ENCODE data around the gene PRDM9.
"Not testable (repeated sequence)": the region's sequence is repeated elsewhere in the genome, so short reads cannot be mapped to it uniquely, and the experiment has no call there.

The PRDM9 gene

DNA sequence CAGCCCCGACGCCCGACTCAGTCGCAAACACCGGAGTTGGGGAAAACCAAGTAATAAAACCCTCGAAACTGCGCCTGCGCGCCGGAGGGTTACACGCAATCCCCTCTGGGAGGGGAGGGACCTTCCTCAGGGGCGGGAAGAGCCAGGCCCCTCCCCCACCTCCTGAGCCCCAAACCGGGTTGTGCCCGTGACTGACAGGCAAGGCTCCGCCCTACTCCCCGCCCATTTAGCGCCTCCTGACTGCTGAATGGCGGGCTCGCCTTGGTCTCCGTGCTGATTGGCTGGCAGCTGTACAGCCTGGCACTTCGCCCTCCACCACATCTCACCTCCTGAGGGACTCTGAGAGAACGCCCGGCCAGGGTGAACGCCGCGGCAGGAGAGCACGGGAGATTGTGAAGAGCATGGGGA lies at the start of gene PRDM9:
Gene PRDM9, plus strand, starts transcription at position 332 of the 408 bp plus-strand sequence. CDS start 1,425 bp downstream, outside the sequence.
- DNase-seq, result no peak

DNA sequence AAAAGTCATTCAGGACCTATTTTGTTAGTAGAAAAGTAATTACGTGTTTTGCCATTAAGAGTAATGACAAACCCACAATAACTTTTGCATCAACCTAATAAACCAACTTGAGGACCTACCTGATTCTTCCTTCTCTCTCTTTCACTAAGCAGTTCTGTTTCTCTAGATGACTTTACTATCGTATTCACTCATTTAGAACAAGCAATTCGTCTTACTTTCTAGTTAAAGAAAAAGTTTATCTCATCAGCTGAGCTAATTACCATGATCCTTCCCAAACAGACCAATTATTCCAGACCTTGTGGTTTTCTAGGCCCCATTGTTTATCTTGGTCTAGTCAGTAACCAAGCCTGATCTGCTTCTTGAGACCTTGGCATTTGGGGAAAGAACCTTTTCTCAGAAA lies 49.6 kb upstream of the PRDM9 start:
- DNase-seq, result no peak

DNA sequence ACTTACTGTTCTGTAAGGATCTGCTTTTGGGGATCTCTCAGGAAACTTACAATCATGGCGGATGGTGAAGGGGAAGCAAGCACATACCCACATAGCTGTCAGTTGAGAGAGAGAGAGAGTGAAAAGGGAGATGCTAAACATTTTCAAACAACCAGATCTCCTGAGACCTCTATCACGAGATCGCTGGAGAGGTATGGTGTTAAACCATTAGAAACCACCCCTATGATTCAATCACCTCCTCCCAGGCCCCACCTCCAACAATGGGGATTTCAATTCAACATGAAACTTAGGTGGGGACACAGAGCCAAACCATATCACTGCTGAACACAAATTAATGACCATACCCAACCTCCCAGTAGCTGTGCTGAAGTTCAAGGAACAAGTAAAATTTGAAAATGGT lies 48.2 kb upstream of the PRDM9 start:
- DNase-seq, result no peak

DNA sequence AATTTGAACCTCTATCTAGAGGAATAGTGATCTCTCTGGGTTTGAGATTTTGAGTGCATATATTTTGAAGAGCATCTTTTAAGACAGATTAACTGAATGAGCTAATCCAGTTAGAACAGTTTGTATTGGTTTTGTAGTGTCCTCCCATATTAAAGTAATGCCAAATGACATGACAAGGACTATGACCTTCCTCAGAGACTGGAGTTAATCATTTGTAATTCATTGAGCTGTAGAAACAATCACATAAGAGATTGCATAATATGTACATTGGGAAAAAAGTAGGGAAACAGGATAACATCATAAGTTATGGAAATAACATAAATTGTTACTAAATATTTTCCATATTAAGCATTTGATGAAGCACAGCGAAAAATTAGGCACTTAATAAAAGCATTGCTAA lies 45.8 kb upstream of the PRDM9 start:
- no peak for DNase-seq

DNA sequence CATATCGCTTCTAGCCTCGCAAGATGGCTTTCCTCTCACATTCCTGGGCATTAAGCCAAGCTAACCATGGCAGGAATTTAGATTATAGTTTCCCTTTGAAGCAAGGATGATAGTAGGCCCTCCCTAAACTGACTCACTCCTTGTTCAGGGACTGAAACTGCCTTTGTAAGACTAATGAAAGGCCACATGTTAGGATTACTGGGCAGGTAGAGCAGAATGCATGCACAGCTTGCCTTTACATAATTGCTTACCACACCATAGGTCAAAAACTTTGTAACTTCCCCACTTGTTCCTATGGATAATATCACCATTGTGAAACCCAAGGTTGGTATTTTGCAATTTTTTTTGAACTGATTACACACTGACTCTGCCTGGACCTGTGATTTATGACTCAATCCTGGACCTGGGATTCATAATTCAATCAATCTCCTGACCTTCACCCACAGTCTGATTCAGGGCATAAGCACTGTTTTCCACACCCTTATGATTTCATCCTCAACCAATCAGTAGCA lies 41.0 kb upstream of the PRDM9 start:
- peak; percentile 99 for DNase-seq

DNA sequence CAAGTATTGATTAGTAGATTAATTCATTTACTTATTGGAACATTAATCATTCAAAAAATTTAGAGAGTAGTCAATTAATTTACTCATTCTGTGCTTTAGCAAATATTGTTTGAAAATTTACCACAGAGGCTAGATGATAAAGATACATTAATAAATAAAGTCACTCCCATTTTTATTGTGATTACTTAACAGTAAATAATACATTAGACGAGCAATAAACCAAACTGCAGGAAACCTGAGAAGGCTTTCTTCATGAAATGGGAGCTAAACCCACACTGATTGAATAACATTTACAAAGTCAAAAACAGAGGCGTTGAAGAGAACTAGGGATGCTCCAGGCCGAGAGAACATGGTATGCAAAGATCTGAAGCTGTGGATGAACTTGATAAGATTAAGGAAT lies 38.8 kb upstream of the PRDM9 start:
- DNase-seq, result no peak

DNA sequence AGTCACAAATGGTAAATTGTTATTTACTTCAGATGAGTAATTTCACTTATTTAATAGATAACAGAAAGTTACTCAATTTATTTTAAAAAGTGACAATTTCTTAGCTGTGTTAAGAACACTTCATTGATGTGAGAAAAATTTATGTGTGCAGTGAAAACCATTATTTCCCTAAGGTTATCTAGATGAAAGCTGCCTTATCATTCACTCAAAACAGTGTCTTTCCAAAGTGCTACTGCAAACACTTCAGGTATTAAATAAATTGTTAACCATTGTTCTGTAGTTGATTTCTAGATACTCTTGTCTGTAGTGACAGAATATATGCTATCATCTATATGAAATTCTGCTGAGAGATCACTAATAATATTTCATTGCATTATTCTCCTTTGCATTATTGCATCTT lies 33.5 kb upstream of the PRDM9 start:
- DNase-seq, result no peak

DNA sequence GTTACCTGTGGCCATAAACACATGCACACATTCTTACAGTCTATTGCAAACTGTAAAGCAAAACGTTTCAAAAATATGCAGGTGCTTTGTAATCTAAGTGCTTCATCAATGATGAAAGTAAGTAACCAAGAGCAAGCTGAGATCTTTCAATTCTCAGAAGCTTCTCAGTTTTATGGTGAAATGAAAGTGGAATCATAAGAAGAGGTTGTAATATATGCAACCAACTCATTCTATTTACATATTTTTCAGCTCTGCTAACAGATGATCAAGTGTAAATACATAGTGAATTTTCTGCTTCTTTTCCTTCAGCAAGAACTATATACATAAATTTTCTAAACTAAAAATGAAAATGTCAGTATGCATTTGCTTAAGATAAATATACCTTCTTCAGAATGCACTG lies 33.1 kb upstream of the PRDM9 start:
- DNase-seq, result no peak

DNA sequence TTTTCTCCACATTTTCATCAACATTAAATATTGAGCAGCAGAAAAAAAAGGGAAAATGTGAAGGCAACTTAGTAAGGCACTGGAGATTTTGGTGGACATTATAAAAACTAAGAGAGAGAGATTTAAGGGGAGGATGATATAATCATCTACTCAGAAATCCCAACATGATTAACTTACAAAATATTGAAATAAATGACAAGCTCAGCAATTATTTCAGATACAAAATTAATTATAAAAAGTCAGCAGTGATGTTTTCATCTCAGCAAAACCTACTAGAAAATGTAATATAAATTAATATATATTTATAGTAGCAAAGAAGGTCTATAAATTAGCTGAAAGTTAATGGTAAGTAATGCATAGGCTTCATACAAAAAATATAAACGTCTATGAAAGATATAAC lies 30.8 kb upstream of the PRDM9 start:
- DNase-seq, result no peak

DNA sequence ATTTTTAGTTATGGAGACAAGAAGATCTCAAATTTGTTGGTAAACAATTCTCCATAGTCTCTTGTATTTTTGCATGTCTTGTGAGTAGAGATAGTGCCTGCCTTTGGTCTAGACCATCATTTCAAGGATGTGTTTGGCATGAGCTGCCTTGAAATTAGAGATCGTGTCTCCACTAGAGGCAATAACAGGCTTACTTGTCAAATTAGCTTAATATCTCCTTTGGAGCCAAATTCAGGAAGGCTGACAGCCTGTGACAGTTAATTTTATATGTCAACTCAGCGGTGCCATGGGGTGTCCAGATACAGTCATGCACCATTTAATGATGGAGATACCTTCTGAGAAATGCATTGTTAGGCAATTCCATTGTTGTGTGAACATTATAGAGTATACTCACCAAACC lies 24.8 kb upstream of the PRDM9 start:
- DNase-seq, result no peak

DNA sequence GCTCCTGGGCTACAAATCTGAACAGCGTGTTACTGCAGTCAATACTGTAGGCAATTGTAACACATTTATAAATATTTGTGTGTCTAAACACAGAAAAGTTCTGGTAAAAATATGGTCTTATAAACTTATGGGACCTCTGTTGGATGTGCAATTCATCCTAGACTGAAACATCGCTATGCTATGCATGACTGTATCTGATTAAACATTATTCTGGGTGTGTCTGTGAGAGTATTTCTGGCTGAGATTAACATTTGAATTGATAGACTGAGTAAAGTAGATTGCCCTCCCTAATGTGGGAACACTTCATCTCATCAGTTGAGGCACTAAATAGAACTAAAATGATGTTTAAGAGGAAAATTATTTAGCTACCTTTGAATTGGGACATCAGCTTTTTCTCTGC lies 24.3 kb upstream of the PRDM9 start:
- no peak for DNase-seq

DNA sequence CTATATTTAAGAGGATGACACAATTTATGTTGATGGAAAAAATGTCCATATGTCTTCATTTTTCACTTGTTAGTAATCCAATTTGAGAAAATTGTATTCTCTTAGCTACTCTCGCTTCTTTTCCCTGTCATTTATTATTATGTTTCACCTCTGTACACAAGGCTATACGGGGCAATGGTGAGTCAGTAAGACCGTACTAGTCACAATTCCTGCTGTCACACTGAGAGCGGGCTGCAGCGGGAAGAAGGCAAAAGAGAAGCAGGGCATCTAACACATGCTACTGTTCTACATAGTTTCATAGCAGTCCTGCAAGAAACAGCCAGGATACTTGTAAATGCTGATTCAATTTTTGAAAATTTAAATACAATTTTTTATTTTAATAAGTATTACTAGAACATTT lies 23.3 kb upstream of the PRDM9 start:
- no peak for DNase-seq

DNA sequence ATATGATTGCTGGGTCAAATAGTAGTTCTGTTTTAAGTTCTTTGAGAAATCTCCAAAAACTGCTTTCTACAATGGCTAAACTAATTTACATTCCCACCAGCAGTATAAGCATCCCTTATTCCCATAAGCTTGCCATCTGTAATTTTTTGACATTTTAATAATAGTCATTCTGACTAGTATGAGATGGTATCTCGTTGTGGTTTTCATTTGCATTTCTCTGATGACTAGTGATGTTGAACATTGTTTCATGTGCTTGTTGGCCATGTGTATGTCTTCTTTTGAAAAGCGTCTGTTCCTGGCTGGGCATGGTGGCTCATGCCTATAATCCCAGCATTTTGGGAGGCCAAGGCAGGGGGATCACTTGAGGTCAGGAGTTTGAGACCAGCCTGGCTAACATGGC lies 21.2 kb upstream of the PRDM9 start:
- not testable (repeated sequence) for DNase-seq

DNA sequence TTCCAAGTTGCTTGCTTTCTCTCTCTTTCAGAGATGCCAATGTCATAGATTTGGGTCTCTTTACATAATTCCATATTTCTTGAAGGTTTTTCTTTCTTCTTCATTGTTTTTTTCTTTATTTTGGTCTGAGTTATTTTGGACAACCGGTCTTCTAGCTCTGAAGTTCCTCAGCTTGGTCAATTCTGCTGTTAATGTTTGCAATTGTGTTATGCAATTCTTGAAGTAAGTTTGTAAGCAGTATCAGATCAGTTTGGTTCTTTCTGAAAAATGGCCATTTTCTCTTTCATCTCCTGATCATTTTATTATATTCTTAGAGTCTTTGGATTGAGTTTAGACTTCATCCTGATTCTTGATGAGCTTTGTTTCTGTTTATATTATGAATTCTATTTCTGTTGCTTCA lies 16.4 kb upstream of the PRDM9 start:
- DNase-seq, result no peak

DNA sequence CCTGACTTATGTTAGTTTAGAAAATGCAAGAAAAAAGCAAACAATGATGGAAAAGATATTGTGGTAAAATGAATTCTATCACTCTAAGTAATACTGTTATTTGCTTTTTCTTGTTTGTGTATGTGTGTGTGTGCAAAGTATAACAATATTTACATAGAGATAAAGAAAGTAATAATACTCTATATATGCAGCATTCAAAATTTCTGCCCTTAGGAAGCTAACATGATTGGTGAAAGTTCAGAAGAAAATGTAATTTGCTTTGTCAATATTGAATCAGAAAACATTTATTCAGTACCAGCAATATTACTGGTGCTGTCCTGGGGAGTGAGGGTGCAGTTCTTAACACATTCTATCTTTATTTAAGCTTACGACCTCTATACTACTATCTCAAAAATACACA lies 12.9 kb upstream of the PRDM9 start:
- DNase-seq, result no peak

DNA sequence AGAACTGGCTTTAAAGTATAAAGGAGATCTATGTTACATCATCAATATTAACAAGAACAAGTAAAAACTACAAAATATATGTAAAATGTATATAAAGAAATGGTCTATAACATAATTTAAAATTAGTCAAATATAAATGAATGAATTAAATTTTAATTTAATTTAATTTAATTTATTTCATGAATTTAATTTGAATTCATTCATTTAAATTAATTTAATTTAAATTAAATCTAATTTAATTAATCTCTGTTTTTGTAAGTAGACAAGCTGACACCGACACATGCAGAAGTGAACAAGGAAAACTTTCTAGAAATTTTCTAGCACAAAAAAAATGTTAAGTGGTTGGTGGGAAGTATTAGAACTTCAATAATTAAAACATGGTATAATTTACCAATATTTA lies 10.8 kb upstream of the PRDM9 start:
- DNase-seq, result no peak

DNA sequence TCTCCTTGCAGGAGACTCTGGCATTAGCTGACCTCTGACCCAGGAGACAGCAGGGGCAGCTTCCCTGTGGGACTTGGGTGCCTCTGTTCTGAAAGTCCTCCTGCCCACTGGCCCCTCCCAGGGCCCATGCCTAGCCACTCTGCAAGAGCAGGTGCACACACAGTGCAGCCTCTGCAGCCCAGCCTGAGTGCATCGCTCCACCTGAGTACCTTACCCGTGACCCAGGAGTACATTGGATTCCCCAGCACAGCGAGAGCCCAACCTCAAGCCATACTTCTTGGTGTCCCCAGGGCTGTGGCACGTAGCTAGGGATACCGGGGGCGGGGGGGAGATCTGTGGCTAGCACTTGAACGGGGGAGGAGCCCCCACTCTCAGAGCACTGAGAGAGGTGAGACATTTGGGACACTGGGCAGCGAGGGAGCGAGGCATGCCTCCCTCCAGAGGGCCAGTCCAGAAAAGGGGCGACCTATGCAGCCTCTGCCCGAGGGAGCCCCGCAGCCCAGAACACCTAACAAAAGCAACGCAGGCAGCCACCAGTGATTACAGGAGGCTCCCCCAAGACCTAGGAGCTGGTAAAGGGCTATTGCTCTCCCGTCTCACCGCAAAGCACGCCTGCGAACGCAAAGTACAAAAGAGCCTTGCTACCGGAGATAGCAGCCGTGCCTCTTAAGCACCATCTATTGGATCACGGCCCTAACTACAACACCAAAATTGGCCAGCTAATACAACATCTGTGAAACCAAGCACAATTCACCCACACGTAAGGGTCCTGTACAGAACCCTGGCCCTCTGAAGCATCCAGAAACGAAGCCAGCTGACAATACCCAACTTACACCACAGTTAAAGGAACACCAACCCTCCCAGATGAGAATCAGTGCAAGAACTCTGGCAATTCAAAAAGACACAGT lies 826 bp upstream of the PRDM9 start:
- DNase-seq, result peak; percentile 13

DNA sequence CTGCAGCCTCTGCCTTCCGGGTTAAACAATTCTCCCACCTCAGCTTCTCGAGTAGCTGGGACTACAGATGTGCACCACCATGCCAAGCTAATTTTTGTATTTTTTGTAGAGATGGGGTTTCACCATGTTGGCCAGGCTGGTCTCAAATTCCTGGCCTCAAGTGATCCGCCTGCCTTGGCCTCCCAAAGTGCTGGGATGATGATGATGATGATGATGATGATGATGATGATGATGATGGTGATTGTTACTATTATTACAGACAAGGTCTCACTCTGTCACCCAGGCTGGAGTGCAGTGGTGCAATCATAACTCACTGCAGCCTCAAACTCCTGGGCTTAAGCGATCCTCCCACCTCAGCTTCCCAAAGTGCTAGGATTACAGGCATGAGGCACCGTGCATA lies 3.0 kb downstream of the PRDM9 start:
- DNase-seq, result not testable (repeated sequence)

DNA sequence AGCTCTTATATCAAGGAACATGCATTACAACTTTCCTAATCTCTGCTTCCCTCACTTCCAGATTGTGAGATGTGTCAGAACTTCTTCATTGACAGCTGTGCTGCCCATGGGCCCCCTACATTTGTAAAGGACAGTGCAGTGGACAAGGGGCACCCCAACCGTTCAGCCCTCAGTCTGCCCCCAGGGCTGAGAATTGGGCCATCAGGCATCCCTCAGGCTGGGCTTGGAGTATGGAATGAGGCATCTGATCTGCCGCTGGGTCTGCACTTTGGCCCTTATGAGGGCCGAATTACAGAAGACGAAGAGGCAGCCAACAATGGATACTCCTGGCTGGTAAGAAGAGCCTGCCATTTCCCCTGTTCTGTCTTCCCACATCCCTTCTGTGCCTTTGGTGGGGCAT lies 15.1 kb downstream of the PRDM9 start:
- no peak for DNase-seq

DNA sequence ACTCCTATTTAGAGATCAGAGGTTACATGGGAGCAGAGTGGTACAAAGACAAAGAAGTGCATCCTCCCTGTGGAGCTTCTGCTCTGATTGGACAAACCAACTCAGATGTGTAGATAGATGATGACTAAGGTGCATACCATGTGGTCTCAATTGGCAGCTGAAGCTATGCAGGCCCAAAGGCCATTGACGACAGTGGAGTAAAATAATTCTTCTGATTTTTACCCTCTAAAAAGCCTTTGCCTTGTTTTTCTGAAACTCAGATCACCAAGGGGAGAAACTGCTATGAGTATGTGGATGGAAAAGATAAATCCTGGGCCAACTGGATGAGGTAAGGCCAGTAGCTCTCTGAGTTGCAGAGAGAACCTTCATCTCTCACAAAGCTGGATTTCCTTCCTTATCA lies 15.6 kb downstream of the PRDM9 start:
- no peak for DNase-seq

DNA sequence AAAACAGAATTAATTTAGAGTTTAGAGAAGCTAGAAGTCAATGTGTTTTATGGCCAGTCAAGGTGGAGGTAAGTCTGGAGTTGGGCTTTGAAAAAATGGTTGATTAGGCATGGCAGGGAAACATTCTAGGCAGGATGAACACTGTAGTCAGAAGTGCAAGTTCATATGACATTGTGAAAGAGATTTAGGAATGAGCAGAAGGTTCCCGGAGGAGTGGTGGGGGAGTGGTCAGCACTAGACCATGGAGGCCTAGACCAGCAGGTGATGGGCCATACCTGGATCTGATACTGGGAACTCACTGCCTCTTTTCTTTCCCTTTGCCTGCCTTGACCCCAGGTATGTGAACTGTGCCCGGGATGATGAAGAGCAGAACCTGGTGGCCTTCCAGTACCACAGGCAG lies 16.6 kb downstream of the PRDM9 start:
- no peak for DNase-seq

DNA sequence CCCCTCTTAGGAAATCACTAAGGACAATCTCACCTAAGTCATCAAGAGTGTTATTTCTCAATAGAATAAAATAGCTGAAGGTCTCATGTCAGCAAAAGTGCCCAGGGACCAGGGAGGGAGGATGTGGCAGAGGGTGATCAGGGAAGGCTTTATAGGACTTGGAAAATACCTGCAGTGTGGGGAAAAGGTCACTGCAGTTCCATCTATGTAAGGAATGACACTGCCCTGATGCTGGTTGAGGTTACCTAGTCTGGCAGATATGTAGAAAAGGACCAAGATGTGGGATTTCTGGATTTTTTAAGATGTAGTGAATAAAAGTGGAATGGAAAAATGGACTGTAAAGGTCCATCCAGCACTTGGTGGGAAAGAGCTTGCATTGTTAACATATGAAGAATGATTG lies 18.3 kb downstream of the PRDM9 start:
- no peak for DNase-seq

DNA sequence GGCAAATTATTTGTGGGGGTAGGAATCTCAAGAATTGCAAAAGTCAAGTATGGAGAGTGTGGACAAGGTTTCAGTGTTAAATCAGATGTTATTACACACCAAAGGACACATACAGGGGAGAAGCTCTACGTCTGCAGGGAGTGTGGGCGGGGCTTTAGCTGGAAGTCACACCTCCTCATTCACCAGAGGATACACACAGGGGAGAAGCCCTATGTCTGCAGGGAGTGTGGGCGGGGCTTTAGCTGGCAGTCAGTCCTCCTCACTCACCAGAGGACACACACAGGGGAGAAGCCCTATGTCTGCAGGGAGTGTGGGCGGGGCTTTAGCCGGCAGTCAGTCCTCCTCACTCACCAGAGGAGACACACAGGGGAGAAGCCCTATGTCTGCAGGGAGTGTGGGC lies 19.2 kb downstream of the PRDM9 start:
- DNase-seq, result not testable (repeated sequence)

DNA sequence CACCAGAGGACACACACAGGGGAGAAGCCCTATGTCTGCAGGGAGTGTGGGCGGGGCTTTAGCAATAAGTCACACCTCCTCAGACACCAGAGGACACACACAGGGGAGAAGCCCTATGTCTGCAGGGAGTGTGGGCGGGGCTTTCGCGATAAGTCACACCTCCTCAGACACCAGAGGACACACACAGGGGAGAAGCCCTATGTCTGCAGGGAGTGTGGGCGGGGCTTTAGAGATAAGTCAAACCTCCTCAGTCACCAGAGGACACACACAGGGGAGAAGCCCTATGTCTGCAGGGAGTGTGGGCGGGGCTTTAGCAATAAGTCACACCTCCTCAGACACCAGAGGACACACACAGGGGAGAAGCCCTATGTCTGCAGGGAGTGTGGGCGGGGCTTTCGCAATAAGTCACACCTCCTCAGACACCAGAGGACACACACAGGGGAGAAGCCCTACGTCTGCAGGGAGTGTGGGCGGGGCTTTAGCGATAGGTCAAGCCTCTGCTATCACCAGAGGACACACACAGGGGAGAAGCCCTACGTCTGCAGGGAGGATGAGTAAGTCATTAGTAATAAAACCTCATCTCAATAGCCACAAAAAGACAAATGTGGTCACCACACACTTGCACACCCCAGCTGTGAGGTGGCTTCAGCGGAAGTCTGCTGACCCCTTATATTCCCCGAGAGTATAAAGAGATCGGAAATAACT lies 20.0 kb downstream of the PRDM9 start:
- DNase-seq, result not testable (repeated sequence)

Measured in NCI-H226 (cell line).